Mesenchymal stem cell (in vitro differentiated cells and primary cell): ENCODE measurements around the gene KIF26B.
A peak's percentile ranks its signal among the peaks of the same experiment; 100 is the strongest.

ENCODE experiments used
- DNase-seq: peaks from one replicate; pipeline ENCODE4 v3.0.0-alpha.2; 2013
- H2AFZ ChIP-seq: one replicate; pipeline ENCODE4 v1.6.1; 2013; ENCODE audit warnings: low read depth, mild to moderate bottlenecking, control low read depth, inconsistent platforms, low read length, moderate library complexity
- H2AK5ac ChIP-seq: 2 replicates; pipeline ENCODE4 v1.6.1; 2013; ENCODE audit warnings: low read length, moderate library complexity, mild to moderate bottlenecking, inconsistent platforms; ENCODE audit not compliant: severe bottlenecking
- H2BK120ac ChIP-seq: one replicate; pipeline ENCODE4 v1.6.1; 2013; ENCODE audit warnings: low read depth, mild to moderate bottlenecking, inconsistent platforms, low read length, moderate library complexity
- H2BK12ac ChIP-seq, 2 experiments: one replicate each; pipeline ENCODE4 v1.6.1; 2013; ENCODE audit warnings: inconsistent platforms in 2 of 2, low read length in 2 of 2, mild to moderate bottlenecking in 2 of 2, moderate library complexity in 2 of 2, control low read depth in 1 of 2
- H2BK15ac ChIP-seq: one replicate; pipeline ENCODE4 v1.6.1; 2013; ENCODE audit warnings: mild to moderate bottlenecking, low read depth, inconsistent platforms; ENCODE audit not compliant: poor library complexity, severe bottlenecking
- H2BK5ac ChIP-seq: 2 replicates; pipeline ENCODE4 v1.6.1; 2013; ENCODE audit warnings: low read depth, mild to moderate bottlenecking, low read length, control low read depth, inconsistent platforms; ENCODE audit not compliant: poor library complexity, severe bottlenecking
- H3K14ac ChIP-seq, 2 experiments: one replicate each; pipeline ENCODE4 v1.6.1; 2013; ENCODE audit warnings: inconsistent platforms in 2 of 2, low read length in 2 of 2, control low read depth in 1 of 2, mild to moderate bottlenecking in 1 of 2, moderate library complexity in 1 of 2
- H3K18ac ChIP-seq, 2 experiments: one replicate each; pipeline ENCODE4 v1.6.1; 2013; ENCODE audit warnings: inconsistent platforms in 2 of 2, low read length in 2 of 2, control low read depth in 1 of 2, low read depth in 1 of 2, mild to moderate bottlenecking in 1 of 2
- H3K23ac ChIP-seq, 2 experiments: one replicate each; pipeline ENCODE4 v1.6.1; 2013; ENCODE audit warnings: inconsistent platforms in 2 of 2, low read length in 2 of 2, mild to moderate bottlenecking in 2 of 2, moderate library complexity in 2 of 2, control low read depth in 1 of 2
- H3K27ac ChIP-seq: 2 replicates; pipeline ENCODE4 v1.5.1; 2013; ENCODE audit warnings: mild to moderate bottlenecking, moderate library complexity, low read length, control low read depth, inconsistent platforms; ENCODE audit not compliant: poor library complexity, severe bottlenecking
- H3K27me3 ChIP-seq, 2 experiments: 2 replicates each; pipeline versions ENCODE4 v1.6.1 to v1.7.0; 2013; ENCODE audit warnings: low read length in 2 of 2, mild to moderate bottlenecking in 2 of 2, moderate library complexity in 2 of 2, control low read depth in 1 of 2, inconsistent platforms in 1 of 2; ENCODE audit not compliant: control insufficient read depth in 1 of 2, insufficient read depth in 1 of 2
- H3K36me3 ChIP-seq, 2 experiments: 2 replicates each; pipeline versions ENCODE4 v1.6.1 to v1.7.0; 2013; ENCODE audit warnings: low read length in 2 of 2, control low read depth in 1 of 2, inconsistent platforms in 1 of 2, low read depth in 1 of 2, mild to moderate bottlenecking in 1 of 2; ENCODE audit not compliant: insufficient read depth in 2 of 2, control insufficient read depth in 1 of 2
- H3K4ac ChIP-seq, 2 experiments: one replicate each; pipeline ENCODE4 v1.6.1; 2013; ENCODE audit warnings: inconsistent platforms in 2 of 2, low read length in 2 of 2, mild to moderate bottlenecking in 2 of 2, moderate library complexity in 2 of 2, control low read depth in 1 of 2, low read depth in 1 of 2
- H3K4me1 ChIP-seq: 2 replicates; pipeline ENCODE4 v1.6.1; 2013; ENCODE audit warnings: low read depth, low read length, control low read depth; ENCODE audit not compliant: control insufficient read depth, insufficient read depth
- H3K4me2 ChIP-seq: 2 replicates; pipeline ENCODE4 v1.6.1; 2013; ENCODE audit warnings: low read length, mild to moderate bottlenecking, inconsistent platforms; ENCODE audit not compliant: poor library complexity, severe bottlenecking
- H3K4me3 ChIP-seq, 2 experiments: 2 replicates each; pipeline versions ENCODE4 v1.5.1 to v1.7.0; 2013; ENCODE audit warnings: low read length in 2 of 2, mild to moderate bottlenecking in 2 of 2, control low read depth in 1 of 2, low read depth in 1 of 2; ENCODE audit not compliant: insufficient read depth in 1 of 2
- H3K79me1 ChIP-seq: replicated peaks from 2 replicates; pipeline ENCODE4 v1.6.1; 2013; ENCODE audit warnings: mild to moderate bottlenecking, control low read depth, low read length, inconsistent platforms; ENCODE audit not compliant: poor library complexity, severe bottlenecking
- H3K9ac ChIP-seq: 2 replicates; pipeline ENCODE4 v1.7.0; 2013; ENCODE audit warnings: mild to moderate bottlenecking, low read length, moderate library complexity
- H3K9me3 ChIP-seq: 2 replicates; pipeline ENCODE4 v1.7.0; 2013; ENCODE audit warnings: mild to moderate bottlenecking, low read length; ENCODE audit not compliant: control insufficient read depth
- H4K8ac ChIP-seq: one replicate; pipeline ENCODE4 v1.6.1; 2013; ENCODE audit warnings: inconsistent platforms, mild to moderate bottlenecking, low read length, moderate library complexity
- H4K91ac ChIP-seq: one replicate; pipeline ENCODE4 v1.6.1; 2013; ENCODE audit warnings: mild to moderate bottlenecking, low read length, inconsistent platforms
- WGBS: methylation state at CpG from one replicate; pipeline ENCODE4 v1.1.7; 2013; ENCODE audit warnings: mixed read lengths; 5-methylcytosine and 5-hydroxymethylcytosine counted together

Gene KIF26B

GRCh38 chr1:245142171-245142798, 12.5 kb upstream of the KIF26B start:
- no peak overlapping the region for H2BK15ac ChIP-seq
- no peaks in the 10 kb centered on the region for H3K4me1 ChIP-seq
- no peaks in the 10 kb centered on the region for H3K9me3 ChIP-seq
- H3K4me2 ChIP-seq, result no peak overlapping the region
- H2BK5ac ChIP-seq, result no peak overlapping the region
- H3K27me3 ChIP-seq, result peaks cover 14 to 21% of the 10 kb centered on the region in 2 experiments
- H3K9ac ChIP-seq, result no peak overlapping the region
- H2BK120ac ChIP-seq, result no peak overlapping the region
- no peak for DNase-seq
- no peaks in the 10 kb centered on the region for H3K79me1 ChIP-seq
- H2BK12ac ChIP-seq, result no peak overlapping the region
- H2AK5ac ChIP-seq, result no peak overlapping the region
- no peak overlapping the region for H3K4ac ChIP-seq
- no peak overlapping the region for H3K4me3 ChIP-seq
- H2AFZ ChIP-seq, result no peak overlapping the region
- WGBS, result 92% methylated on average over 16 of the region's 18 CpGs
- H3K18ac ChIP-seq, result no peak overlapping the region
- no peak overlapping the region for H3K27ac ChIP-seq
- H4K8ac ChIP-seq, result no peak overlapping the region
- peak overlapping the region in 1 of 2 experiments; percentile 70 for H3K23ac ChIP-seq
- H3K36me3 ChIP-seq, result no peaks in the 10 kb centered on the region
- H3K14ac ChIP-seq, result peak overlapping the region in 1 of 2 experiments; percentile 94
- H4K91ac ChIP-seq, result no peak overlapping the region

GRCh38 chr1:245142976-245143375, 11.8 kb upstream of the KIF26B start:
- H2AK5ac ChIP-seq, result no peak overlapping the region
- no peak overlapping the region for H2BK12ac ChIP-seq
- no peak overlapping the region for H2AFZ ChIP-seq
- DNase-seq, result no peak
- peak overlapping the region; percentile 0 for H4K91ac ChIP-seq
- no peak overlapping the region for H4K8ac ChIP-seq
- no peak overlapping the region for H3K18ac ChIP-seq
- H3K9ac ChIP-seq, result no peak overlapping the region
- H2BK5ac ChIP-seq, result no peak overlapping the region
- no peaks in the 10 kb centered on the region for H3K9me3 ChIP-seq
- H2BK120ac ChIP-seq, result no peak overlapping the region
- H3K79me1 ChIP-seq, result no peaks in the 10 kb centered on the region
- H3K14ac ChIP-seq, result peak overlapping the region in 1 of 2 experiments; percentile 58
- H2BK15ac ChIP-seq, result no peak overlapping the region
- no peak overlapping the region for H3K4me3 ChIP-seq
- H3K4ac ChIP-seq, result no peak overlapping the region
- no peaks in the 10 kb centered on the region for H3K4me1 ChIP-seq
- H3K23ac ChIP-seq, result no peak overlapping the region
- H3K4me2 ChIP-seq, result no peak overlapping the region
- no peak overlapping the region for H3K27ac ChIP-seq
- WGBS, result 90% methylated on average over 14 of the region's 14 CpGs
- H3K36me3 ChIP-seq, result no peaks in the 10 kb centered on the region
- peaks cover 14 to 21% of the 10 kb centered on the region in 2 experiments for H3K27me3 ChIP-seq

GRCh38 chr1:245143849-245144248, 10.9 kb upstream of the KIF26B start:
- Histone ChIP-seq H4K8ac (no peak overlapping the region), H3K36me3 (no peaks in the 10 kb centered on the region), H3K14ac (no peak overlapping the region), H3K27me3 (peaks cover 12 to 20% of the 10 kb centered on the region in 2 experiments), H2BK12ac (no peak overlapping the region), H2AFZ (no peak overlapping the region), H3K23ac (no peak overlapping the region), H2BK15ac (no peak overlapping the region), H3K4me3 (no peak overlapping the region), H3K4me1 (no peaks in the 10 kb centered on the region), H3K79me1 (no peaks in the 10 kb centered on the region), H3K18ac (no peak overlapping the region), H3K4ac (no peak overlapping the region), H3K4me2 (no peak overlapping the region), H2AK5ac (no peak overlapping the region), H3K27ac (no peak overlapping the region), H2BK120ac (no peak overlapping the region), H3K9me3 (no peaks in the 10 kb centered on the region), H3K9ac (no peak overlapping the region), H2BK5ac (no peak overlapping the region), H4K91ac (no peak overlapping the region)
- 91% methylated on average over 8 of the region's 8 CpGs for WGBS
- no peak for DNase-seq

GRCh38 chr1:245148069-245148468, 6.7 kb upstream of the KIF26B start:
- Histone ChIP-seq H2BK15ac (no peak overlapping the region), H2AK5ac (no peak overlapping the region), H2AFZ (no peak overlapping the region), H3K79me1 (no peaks in the 10 kb centered on the region), H3K4ac (no peak overlapping the region), H3K36me3 (no peaks in the 10 kb centered on the region), H4K8ac (no peak overlapping the region), H3K18ac (no peak overlapping the region), H3K9ac (no peak overlapping the region), H3K27me3 (peaks cover 16 to 32% of the 10 kb centered on the region in 2 experiments), H2BK120ac (no peak overlapping the region), H3K23ac (no peak overlapping the region), H3K4me2 (no peak overlapping the region), H3K14ac (no peak overlapping the region), H3K4me1 (peaks cover under 1% of the 10 kb centered on the region), H3K27ac (no peak overlapping the region), H2BK5ac (no peak overlapping the region), H4K91ac (no peak overlapping the region), H2BK12ac (no peak overlapping the region), H3K9me3 (no peaks in the 10 kb centered on the region), H3K4me3 (no peak overlapping the region)
- 78% methylated on average over 3 of the region's 3 CpGs for WGBS
- DNase-seq, result no peak
